ENCODE measurements around the gene TUBD1. TPM values are rescaled to one million over a fixed set of nuclear protein-coding genes. Genes with fewer than 3 reads are reported as not detected.

TUBD1 gene
- total and polyA plus RNA-seq, 4 donors, result 2.1 to 12.7 (median 6.0) TPM

GRCh38 chr17:59815965-59816364 lies 76.8 kb downstream of the TUBD1 start:
- TF ChIP-seq GABPA (IDR thresholded peaks at IDR 0.05 in 1 of 2, conservative IDR thresholded peaks at IDR 0.05 in 1 of 2), result no peak
- TF ChIP-seq RXRA (IDR thresholded peaks at IDR 0.05), result peak; percentile 10 to 18
- no peak for TF ChIP-seq NR2F2 (IDR thresholded peaks at IDR 0.05)
- peak; percentile 34 to 52 for TF ChIP-seq HNF4A (conservative IDR thresholded peaks at IDR 0.05)
- TF ChIP-seq CTCF (IDR thresholded peaks at IDR 0.05; ENCODE audit: low read depth, low read length, missing input control), result no peak
- TF ChIP-seq EGR1 (IDR thresholded peaks at IDR 0.05; ENCODE audit: low read depth in 2 of 2), result no peak
- TF ChIP-seq SP1 (IDR thresholded peaks at IDR 0.05), result no peak
- no peak for TF ChIP-seq HNF4G (IDR thresholded peaks at IDR 0.05)
- no peak for TF ChIP-seq MAX (IDR thresholded peaks at IDR 0.05)
- TF ChIP-seq FOXA2 (IDR thresholded peaks at IDR 0.05), result no peak
- peak in 1 of 2 donors; percentile 6 for TF ChIP-seq RAD21 (IDR thresholded peaks at IDR 0.05)
- peak in 1 of 2 donors; percentile 16 for TF ChIP-seq JUND (IDR thresholded peaks at IDR 0.05)
- no peak for TF ChIP-seq FOXA1 (IDR thresholded peaks at IDR 0.05)
- TF ChIP-seq TAF1 (conservative IDR thresholded peaks at IDR 0.05), result no peak
- TF ChIP-seq YY1 (IDR thresholded peaks at IDR 0.05), result no peak
- TF ChIP-seq ATF3 (IDR thresholded peaks at IDR 0.05), result peak; percentile 59
- TF ChIP-seq ZBTB33 (IDR thresholded peaks at IDR 0.05), result no peak
- TF ChIP-seq REST (IDR thresholded peaks at IDR 0.05), result no peak
- 82% methylated on average over 1 of the region's 1 CpG for WGBS
- no peaks in the 10 kb centered on the region for H3K27me3 ChIP-seq (ENCODE audit: control insufficient read depth in 4 of 4, insufficient read depth in 4 of 4, low read length in 3 of 4)
- peaks cover 0 to 5% (median 3%) of the 10 kb centered on the region in 4 donors for H3K4me1 ChIP-seq (ENCODE audit: control insufficient read depth in 4 of 4, insufficient read depth in 4 of 4, low read length in 3 of 4)
- H3K36me3 ChIP-seq (ENCODE audit: control insufficient read depth in 4 of 4, insufficient read depth in 3 of 4, low read depth in 1 of 4, low read length in 3 of 4), result peaks cover 0 to 12% (median 7%) of the 10 kb centered on the region in 4 donors
- DNase-seq (ENCODE audit: low spot score), result no peak
- H3K27ac ChIP-seq (ENCODE audit: low read depth in 1 of 2, low read length in 2 of 2), result peak overlapping the region; percentile 1 to 17
- H3K4me3 ChIP-seq (ENCODE audit: low read depth in 1 of 3, low read length in 3 of 3), result no peak overlapping the region
- H3K9me3 ChIP-seq (ENCODE audit: control insufficient read depth in 4 of 4, low read length in 3 of 4), result no peaks in the 10 kb centered on the region
- no peak overlapping the region for H3K9ac ChIP-seq (ENCODE audit: low read depth in 1 of 2, low read length in 2 of 2)

Data from liver (tissue), 9 donors.